ENCODE results near the gene AXL.

GRCh38 chr19:41296433-41296871 is 77.4 kb downstream of the AXL start:
- TF ChIP-seq CTCF (IDR thresholded peaks at IDR 0.05) (no peak), POLR2A (IDR thresholded peaks at IDR 0.05) (no peak)
